ENCODE data around the gene ZBTB39.

GRCh38 chr12:57003395-57003794 is 3.0 kb downstream of the ZBTB39 start:
- TF ChIP-seq CTBP1 (IDR thresholded peaks at IDR 0.05; ENCODE audit: borderline replicate concordance) (no peak), L3MBTL2 (conservative IDR thresholded peaks at IDR 0.05) (no peak), HDGF (IDR thresholded peaks at IDR 0.05; ENCODE audit: borderline replicate concordance) (no peak), SUZ12 (IDR thresholded peaks at IDR 0.05) (no peak), SP1 (IDR thresholded peaks at IDR 0.05) (no peak), TARDBP (IDR thresholded peaks at IDR 0.05) (no peak), LEF1 (IDR thresholded peaks at IDR 0.05; ENCODE audit: borderline replicate concordance) (no peak), FOXA1 (IDR thresholded peaks at IDR 0.05) (no peak), ARNT (IDR thresholded peaks at IDR 0.05) (no peak), BHLHE40 (IDR thresholded peaks at IDR 0.05; ENCODE audit: borderline replicate concordance) (no peak), FOXM1 (IDR thresholded peaks at IDR 0.05; ENCODE audit: borderline replicate concordance) (no peak), ELF4 (IDR thresholded peaks at IDR 0.05) (no peak), PKNOX1 (IDR thresholded peaks at IDR 0.05) (no peak)

Measured in HEK293T (cell line).